COLO668 (cell line): ENCODE measurements around the gene PRKX.
"Not testable (repeated sequence)": the region's sequence is repeated elsewhere in the genome, so short reads cannot be mapped to it uniquely, and the experiment has no call there.

Experiments
- DNase-seq: peaks from one replicate; lab custom pipeline; 2025; ENCODE audit not compliant: unreplicated experiment; lab: John Stamatoyannopoulos, UW

PRKX gene

DNA sequence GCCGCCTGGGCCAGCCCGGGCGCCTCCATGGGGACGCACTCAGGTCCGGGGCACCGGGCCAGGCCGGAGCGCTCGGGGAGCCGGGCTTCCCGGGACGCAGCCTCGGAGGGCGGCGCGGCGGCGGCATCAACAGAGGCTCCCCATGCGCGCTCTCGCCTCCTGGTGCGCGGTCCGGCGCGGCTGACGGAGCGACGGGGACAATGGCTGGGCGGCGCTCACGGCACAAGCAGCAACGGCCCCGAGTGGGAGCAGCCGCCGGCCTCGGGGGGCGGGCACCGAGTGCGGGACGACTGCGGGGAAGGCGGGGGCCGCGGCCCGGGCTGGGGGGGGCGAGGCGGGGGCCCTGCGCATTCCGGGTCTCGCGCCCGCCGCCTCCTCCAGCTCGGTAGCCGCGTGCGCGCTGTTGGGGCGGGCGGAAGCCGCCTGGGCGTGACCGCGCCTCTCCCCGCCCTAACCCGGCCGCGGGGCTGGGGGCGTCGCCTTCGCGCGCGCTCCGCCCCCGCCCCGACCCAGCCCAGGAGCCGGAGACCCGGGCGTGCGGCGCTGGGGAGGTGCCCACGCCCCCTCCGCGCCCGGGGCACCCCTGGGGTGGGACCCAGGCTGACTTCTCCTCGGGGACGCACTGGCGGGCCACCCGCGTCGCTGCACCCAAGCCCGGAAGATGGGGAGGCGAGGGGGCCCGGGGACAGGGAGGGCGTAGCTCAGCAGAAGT, at the start of gene PRKX:
Gene PRKX, minus strand, starts transcription at position 425 of the 712 bp plus-strand sequence. Its CDS starts 396 bp downstream, at position 29.
- peak; percentile 14 for DNase-seq

DNA sequence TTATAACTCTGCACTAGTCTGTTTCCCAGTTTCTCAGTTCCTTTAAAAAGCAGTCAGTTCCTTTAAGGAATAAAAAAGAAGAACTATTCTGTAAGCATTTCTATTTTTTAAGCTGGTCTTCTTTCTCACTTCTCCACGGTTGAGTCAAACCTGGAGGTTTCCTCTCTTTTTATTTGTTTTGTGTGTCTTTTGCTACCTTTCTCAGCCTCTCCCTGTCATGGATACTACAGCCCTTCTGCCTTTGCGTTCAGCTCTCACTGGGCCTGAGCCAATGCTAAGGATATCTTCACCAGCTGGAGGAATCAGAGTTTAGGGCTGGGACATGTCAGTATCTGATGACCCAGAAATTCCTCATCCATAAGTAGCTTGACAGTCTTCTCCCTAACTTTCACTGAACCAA, 49.7 kb upstream of the PRKX start:
- DNase-seq: no peak

DNA sequence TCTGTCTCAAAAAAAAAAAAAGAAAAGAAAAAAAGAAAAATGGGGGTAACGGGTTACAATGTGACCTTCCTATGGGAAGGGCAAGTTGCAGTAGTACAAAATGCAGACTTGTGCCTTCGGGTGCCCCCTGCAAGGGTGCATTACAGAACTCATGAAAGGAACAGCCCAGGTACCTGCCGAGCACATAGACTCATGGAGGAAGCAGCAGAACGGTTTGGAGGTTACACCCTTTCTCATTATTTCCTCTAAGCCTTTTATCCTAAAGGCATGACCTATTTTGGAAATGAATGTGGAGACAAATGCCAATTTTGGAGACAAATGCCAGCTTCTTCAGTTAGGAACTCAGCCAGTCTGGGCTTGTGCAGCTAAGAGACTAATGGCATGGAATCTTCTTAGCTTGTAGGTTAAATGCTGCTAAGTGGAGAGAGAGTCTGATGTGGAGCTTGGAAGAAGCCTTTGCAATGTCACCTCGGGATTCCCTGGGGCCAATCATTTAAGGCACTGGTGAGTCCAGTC, 44.1 kb upstream of the PRKX start:
- no peak for DNase-seq

DNA sequence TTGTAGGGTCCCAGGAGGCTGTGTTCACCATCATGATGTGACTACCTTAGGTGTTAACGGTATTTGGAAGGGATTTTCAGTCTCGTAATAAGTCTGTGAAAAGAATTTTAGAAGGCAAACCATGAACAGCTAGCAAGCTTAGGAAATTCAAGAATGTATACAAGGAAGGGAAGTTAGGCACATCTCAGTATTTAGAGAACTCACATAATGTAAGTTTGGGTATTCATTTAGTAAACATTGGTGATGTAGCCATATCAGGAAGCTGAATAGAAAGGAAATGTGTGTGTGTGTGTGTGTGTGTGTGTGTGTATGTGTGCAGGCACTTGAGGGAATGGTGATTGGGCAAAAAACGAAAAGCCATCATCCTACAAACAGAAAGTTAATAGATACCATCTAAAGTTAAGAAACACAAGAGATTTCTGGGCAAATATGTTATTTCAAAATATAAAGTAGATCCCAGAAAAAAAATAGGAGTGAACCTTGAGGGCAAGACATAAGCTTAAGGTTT, 34.7 kb upstream of the PRKX start:
- no peak for DNase-seq

DNA sequence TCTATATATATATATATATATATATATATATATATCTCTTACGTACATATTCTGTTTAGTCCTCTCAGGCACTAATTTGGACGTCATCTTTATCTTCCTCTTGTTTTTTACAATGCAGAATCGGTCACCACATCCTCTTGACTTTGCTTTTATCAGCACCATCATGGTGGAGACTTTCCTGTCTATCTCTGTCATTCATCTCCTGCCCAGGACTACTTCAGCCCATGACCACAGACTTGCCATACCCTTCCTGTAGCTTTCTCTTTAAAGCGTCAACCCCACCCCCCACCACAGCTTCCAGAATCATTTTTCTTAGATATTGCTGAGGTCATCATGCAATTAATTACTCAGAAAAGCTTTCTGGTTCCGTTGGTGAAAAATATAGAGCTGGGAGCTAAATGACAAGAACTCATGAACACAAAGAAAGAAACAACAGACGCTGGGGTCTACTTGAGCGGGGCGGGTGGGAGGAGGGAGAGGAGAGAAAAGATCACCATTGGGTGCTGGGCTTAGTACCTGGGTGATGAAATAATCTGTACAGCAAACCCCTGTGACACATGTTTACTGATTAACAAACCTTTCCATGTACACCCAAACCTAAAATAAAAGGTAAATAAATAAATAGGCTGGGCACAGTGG, 30.5 kb upstream of the PRKX start:
- no peak for DNase-seq

DNA sequence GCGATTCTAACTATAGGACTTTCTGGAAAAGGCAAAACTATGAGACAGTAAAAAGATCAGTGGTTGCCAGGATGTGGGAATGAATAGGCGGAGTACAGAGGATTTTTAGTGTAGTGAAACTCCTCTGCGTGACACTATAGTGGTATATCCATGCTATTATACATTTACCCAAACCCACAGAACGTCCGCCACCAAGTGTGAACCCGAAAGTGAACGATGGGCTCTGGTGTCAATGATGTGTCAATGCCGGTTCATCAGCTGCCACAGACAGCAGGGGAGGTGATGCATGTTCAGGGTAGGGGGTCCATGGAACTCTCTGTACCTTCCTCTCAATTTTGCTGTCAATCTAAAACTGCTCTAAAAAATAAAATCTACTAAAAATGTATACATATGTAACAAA, 27.5 kb upstream of the PRKX start:
- not testable (repeated sequence) for DNase-seq

DNA sequence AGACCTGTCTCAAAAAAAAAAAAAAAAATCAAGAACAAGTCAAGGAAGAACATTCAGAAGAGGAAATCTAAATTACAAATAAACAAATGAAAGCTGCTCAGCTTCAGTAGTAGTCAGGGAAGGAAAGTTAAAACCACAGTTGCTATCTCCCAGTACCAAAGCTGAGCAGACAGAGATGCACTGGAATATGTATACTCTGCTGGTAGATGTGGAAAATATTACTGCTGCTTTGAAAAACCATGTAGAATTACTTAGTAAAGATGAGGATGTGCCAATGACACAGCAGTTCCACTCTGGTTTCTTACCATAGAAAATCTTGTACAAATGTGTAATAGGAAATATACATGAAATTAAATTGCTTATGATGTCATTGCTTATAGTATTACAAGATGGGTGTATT, 25.1 kb upstream of the PRKX start:
- no peak for DNase-seq

DNA sequence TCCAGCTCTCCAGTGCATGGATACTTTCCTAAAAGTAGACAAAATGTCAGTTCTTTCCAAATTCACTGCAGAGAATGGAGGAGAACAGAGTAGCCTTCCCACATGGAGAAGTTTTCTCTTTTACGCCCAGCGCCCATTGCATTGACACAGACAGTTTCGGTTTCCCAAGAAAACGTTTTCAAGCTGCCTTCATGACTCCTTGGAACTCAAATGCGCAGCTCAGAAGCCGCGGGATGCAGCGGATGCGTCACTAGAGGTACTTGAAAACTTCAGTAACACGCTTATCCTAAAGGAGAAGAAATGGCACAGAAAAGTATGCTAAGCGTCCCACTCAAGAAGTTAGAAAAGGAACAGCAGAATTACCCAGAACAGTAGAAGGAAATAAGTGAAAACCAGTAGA, 23.1 kb upstream of the PRKX start:
- not testable (repeated sequence) for DNase-seq

DNA sequence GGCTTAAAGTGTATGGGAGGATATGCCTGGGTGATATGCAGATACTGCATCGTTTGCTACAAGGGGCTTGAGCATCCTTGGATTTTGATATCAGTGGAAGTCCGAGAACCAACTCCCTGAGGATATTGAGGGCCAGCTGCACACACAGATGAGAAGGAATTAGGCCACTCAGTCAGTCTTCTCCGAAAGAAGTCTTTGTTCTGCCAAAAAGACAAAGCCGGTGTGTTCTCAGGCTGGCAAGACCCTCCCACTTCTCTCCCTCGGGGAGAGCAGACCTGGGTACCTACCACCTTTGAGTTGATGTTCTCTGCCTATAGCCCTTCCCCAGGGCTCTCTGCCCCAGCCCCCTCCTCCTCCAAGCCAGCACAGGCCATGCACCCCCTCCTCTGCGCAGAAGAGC, 22.4 kb upstream of the PRKX start:
- not testable (repeated sequence) for DNase-seq

DNA sequence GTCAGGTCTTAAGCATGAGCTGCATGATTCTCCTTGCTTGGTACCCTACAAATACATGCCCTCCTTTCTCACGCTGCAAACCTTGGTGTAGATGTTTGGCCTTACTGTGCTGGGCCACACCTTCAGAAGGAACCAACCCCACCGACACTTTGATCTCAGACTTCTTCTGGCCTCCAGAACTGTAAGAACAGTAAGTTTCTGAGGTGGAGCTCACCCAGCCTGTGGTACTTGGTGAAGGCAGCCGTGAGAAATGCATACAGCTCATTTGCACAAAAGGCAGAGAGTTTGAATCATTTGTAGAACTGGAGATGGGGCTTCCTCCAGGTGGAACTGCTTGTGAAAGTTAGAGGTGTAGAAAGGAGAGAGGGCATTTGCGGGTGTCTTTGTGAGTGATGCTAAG, 21.0 kb upstream of the PRKX start:
- not testable (repeated sequence) for DNase-seq

DNA sequence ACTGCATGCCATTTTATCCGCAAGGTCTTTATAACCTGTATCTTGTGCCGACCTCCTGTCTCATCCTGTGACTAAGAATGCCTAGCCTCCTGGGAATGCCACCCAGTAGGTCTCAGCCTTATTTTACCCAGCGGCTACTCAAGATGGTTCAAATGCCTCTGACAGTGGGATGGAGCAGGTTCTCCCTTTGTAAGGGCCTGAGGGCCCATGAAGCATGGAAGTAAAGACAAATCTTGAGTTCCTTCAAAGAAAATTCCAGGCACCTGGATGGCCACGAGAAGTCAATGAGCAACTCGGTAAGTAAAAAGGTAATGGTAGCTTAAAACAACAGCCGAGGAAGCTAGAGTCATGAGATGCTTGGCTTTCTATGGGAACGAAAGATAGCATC, 19.6 kb upstream of the PRKX start:
- DNase-seq: no peak

DNA sequence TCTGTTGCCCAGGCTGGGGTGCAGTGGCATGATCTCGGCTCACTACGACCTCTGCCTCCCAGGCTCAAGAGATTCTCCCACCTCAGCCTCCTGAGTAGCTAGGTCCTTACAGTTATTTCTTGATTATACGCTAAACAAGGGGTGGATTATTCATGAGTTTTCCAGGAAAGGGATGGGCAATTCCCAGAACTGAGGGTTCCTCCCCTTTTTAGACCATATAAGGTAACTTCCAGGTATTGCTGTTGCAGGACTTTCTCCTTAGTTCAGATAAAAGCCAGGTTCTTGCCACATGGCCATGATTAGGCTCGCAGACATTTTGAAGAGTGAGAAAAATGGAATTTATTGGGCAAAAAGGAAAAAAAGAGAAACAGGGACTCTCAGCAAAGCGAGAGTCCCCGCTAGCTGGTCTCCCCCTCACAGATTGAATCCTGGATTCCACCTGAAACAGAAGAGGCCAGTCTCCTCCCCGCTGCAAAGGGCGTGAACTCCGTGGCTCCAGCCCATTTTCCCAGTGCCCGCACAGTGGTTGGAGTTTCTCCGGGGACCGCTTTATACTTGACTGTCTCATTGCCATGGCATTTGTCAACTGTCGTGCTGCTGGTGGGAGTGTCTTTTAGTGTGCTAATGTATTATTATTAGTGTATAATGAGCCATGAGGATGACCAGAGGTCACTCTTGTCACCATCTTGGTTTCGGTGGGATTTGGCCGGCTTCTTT, 19.0 kb upstream of the PRKX start:
- not testable (repeated sequence) for DNase-seq

DNA sequence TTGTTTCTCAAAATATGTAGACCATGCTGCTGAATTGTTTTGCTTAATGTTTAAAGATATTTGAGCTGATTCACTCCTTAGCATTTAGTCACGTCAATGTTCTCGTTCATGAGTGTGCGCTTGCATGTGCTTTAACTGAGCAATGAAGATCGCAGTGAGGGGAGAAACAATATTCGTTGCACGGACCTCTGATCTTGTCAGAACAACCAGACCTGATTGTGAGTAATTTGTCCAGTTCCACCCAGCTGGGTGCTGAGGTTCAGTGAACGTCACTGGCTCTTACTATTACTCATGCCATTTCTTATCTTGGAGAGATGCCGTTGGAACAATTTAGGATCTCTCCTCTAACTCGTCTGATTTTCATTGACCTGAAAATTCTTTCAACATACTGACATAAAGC, 15.0 kb upstream of the PRKX start:
- no peak for DNase-seq

DNA sequence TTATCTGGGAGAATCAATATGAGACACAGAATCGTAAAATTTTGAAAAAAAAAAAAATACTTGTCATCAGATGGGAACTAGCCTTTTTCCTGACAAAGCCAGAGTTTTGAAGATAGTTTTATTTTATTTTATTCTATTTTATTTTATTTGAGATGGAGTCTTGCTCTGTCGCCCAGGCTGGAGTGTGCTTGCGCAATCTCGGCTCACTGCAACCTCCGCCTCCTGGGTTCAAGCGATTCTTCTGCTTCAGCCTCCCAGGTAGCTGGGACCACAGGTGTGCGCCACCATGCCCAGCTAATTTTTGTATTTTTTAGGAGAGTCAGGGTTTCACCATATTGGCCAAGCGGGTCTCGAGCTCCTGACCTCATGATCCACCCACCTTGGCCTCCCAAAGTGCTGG, 10.0 kb upstream of the PRKX start:
- DNase-seq: not testable (repeated sequence)

DNA sequence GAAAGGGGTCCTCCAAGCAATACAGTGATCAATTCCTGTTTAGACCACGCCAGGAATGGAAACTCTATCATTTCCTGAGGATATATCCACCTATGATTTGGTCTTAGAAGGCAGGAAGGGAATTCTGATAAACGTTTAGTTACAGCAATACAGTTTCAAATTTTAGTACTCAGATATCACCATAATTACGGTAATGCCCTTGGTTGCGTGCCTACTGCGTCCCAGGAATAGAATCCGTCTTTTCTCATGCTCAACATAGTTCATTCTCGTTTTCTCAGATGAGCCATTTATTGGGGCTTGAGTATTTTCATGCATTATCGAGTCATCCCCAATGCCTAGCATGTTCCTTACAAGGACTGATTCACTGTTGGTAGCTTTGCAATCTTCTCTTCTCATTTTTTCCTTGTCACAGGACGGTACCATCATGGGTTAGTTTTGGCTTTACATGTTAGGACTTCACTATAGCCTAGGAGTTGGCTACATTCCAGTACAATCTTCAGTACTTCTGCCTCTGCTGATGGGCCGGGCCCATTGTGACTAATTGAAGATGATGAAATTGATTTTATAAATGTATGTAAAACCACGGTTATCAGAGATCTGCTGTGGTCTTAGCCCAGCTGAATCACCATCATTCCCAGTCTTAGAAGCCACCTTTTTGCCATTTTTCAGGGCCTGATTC, 4.4 kb upstream of the PRKX start:
- DNase-seq: no peak

DNA sequence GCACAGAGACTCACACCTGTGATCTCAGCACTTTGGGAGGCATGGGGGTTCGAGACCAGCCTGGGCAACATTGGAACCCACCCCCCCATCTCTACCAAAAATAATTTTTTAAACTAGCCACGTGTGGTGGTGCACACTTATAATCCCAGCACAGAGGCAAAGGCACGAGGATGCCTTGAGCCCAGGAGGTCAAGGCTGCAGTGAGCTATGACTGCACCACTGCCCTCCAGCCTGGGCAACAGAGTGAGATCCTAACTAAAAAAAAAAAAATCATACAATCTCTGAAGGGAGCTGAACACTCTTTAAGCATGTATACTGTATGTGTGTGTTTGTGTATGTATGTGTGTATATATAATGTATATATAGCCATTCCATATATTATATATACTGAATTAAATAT, 2.5 kb upstream of the PRKX start:
- no peak for DNase-seq

DNA sequence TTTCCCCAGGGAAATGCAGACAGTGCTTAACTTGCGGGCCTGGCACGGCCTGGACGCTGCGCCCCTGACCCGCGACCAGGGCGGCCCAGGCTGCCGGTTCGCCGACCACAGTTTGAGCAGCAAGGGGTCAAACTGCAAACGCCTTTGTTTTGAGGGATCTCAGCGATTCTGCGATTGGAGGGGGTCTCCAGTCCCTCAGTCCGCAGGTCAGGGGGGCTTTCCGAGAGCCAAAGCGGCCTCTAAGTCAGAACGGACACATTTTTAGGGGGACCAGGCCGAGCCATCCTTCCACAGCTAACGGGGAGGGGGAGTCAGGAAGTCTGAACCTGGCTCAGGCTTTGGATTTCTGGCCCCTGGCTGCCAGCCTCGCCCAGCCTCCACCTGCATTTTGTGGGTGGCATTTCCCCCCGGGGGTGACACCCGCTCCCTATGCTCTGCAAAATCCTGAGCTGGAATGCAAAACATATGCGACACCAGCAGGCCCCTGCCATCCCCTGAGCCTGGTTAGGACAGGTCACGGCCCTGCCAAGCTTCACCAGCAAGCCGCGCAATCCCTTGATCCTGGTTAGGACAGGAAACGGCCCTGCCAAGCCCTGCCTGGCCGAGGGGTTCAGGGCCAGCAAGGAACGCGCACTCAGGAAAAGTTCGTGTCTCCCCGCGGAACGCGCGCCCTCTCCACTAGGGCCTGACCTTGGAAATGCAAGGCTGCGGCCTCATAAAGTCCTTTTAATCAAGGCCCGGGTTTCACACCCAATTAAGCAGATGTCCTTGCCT, 1.4 kb upstream of the PRKX start:
- not testable (repeated sequence) for DNase-seq

DNA sequence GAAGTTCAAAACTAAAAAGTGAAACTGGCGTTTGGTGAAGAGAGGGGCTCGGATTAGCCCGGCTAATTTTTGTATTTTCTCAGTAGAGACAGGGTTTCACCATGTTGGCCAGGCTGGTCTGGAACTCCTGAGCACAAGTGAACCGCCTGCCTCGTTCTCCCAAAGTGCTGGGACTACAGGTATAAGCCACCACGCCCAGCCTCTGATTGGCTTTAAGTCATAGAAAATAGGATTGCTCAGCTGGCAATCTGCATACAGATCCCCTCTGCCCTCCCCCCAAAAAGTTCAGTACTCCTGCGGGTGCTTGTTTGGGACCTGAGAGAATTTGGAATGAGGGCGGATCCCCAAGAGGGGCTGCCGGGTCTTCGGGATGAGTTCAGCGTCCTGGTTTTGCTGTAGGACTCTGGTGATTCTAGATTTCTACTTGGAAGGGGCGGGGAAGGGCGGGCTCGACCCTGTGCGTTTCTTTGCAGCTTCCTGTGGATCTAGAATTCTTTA, 537 bp upstream of the PRKX start:
- DNase-seq: no peak

DNA sequence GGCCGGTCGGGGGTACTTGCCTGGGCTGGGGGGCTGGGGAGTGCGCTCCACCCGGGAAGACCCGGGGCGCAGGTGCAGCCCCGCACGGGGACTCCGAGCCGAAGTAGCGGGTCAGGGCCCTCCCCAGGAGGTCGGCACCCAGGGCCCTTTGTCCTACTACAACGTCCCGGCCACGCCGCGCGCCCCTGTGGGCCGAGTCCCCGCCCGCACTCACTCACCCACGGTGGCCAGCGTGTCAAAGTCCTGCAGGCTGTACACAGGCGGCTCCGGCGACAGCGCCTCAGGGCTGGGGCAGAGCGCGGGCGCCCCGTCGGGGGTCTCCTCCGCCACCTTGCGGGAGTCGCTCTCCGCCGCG, 602 bp downstream of the PRKX start:
- no peak for DNase-seq
